Tibial nerve (tissue), 4 donors: ENCODE measurements around the gene ZNF586.
"Not testable (repeated sequence)": the region's sequence is repeated elsewhere in the genome, so short reads cannot be mapped to it uniquely, and the experiment has no call there.

Experiments used
- CTCF ChIP-seq, 5 experiments: fragments of 200-600 bp in 3 of 5; fragments of 450-650 bp in 2 of 5; sonication (generic) in 3 of 5; IDR thresholded peaks; one replicate each; pipeline ENCODE4 v1.5.1; 2016 to 2019; ENCODE audit warnings: antibody characterized with exemption in 5 of 5, mild to moderate bottlenecking in 3 of 5, moderate library complexity in 2 of 5
- EP300 ChIP-seq, 2 donors: sonication (generic); formaldehyde crosslinking; IDR thresholded peaks; one replicate each; pipeline ENCODE4 v1.6.1; 2017; ENCODE audit warnings: antibody characterized with exemption in 2 of 2, mild to moderate bottlenecking in 1 of 2
- POLR2A ChIP-seq, 2 donors: fragments of 450-650 bp; IDR thresholded peaks; one replicate each; pipeline ENCODE4 v1.6.1; 2017; ENCODE audit warnings: antibody characterized with exemption in 2 of 2, mild to moderate bottlenecking in 2 of 2, moderate library complexity in 2 of 2

GRCh38 chr19:57810410-57811295, 41.2 kb downstream of the ZNF586 start:
- TF ChIP-seq CTCF, EP300, POLR2A (IDR thresholded peaks at IDR 0.05): not testable (repeated sequence)
